HCEC 1CT (cell line): ENCODE data around the gene AP1B1.

ENCODE experiments used
- DNase-seq: peaks from one replicate; pipeline ENCODE4 v3.0.0-alpha.2; 2017

Gene AP1B1

DNA sequence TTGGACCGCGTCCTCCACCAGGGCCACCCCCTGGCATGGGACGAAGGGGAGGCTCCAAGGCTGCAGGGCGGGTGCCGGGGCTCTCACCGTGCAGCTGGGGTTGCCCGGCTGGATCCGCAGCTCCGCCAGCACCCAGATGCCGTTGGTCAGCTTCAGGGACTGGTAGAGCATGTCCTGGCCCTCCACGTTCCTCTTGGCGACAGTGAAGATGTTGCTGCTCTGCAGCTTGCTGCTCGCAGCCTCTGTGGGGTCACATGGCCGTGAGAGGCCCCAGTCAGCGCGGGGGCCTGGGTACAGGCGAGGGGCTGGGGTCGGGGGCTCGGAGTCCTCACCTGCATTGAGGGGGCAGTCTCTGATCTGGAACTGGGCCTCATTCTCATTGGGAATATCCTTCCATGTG, 58.1 kb downstream of the AP1B1 start:
- DNase-seq = no peak

DNA sequence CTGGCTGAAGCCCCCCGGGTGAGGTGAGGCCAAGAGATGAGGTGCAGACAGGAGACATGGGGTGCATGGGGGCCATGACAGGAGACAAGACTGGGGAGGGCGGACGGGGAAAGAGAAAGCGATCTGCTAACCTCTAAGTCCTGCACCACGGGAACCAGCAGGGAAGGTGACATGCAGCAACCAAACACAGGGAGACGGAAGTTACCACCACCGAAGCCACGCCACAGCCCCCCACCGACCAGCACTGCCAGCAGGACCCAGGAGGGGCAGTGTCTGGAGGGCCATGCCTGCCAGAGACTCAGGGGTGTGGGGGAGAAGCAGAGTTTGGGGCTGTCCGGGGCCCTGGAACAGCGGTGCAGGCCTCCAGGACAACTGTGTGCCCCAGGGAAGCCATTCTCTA, 58.8 kb downstream of the AP1B1 start:
- no peak for DNase-seq

DNA sequence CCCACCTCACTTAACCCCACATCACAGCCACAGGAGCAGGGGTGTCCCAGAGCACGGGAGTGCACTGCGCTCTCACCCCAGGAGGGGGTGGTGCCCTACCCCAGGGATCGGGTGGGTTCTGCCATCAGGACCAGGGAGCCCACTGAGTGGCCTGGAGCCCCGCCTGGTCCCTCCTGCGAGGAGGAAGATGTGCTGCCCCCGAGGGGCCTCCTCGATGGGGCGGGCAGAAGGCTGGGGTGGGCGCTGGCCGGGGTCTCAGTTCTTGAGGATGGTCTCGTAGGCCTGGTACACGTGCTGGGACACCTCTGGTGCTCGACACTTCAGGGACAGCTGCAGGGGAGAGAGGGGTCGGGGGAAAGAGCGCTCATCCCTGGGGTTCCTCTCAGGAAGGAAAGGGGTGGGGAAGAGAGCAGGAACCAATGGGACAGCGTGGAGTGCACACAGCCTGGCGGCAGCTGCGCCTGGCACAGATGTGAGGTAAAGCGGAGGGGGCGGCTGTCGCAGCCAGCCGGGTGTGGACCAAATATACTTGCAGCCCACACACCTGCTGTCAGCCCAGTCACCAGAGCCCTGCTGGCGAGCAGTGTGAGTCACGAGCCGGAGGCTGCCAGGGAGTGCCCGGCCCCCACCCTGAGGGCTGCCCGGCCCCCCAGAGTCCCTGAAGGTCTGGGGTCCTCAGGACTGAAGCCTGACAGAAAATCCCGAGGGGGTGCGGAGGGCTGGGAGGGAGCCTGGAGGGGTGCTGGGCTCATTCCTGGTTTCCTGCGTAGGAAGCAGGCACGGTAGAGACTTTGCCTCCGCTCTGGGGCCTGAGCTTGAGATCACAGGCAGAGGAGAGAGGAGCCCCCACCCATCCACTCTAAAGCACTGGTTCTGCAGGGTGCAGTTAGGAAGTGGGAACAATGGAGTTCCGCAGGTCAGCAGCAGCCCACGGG, 59.5 kb downstream of the AP1B1 start:
- DNase-seq = no peak

DNA sequence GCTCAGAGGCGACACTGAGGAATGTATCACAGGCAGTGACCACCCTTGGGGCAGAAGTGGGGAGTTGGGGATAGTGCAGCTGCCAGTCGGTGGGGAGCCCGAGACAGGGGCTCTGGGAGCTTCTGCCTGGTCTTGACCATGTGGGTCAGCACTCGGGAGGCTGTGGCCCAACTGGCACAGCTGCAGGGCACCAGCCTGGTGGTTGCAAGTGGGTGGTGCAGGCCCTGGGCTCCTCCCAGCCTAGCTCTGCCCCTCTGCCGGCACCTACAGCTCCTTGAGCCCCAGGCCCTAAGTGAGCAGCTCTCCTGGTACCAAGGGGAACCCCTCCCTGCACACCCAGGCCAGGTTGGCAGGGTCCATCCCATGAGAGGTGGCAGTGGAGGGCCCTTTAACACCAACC, 60.3 kb downstream of the AP1B1 start:
- no peak for DNase-seq

DNA sequence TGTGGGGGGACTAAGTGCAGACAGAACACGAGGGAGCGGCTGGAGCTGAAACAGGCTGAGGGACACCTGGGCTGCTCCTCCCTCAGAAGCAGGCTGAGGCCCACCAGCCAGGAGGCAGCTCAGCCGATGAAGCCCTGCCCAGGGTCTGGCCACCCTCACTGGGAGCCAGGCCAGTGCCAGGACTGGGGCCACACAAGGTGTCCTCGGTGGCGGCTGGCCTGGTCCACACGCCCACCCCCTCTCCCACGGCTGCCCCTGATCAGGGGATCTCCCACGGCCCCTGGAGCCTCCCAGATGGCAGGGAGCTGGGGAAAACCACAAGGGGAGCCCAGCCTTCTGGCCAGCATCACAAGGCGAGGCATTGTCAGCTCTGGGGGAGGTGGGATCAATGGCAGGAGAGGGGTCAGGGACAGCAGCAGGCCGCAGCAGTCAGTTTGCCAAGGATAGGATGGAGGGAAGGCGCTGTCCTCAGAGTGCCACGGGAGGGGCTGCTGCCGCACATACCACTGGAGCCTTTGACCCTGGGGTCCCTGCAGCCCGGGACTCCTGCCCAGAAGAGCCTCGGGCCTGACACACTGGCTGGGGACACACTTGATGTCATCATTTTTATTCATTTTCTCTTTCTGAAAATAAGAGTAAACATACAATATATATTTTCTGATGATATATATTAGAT, 61.1 kb downstream of the AP1B1 start:
- no peak for DNase-seq

DNA sequence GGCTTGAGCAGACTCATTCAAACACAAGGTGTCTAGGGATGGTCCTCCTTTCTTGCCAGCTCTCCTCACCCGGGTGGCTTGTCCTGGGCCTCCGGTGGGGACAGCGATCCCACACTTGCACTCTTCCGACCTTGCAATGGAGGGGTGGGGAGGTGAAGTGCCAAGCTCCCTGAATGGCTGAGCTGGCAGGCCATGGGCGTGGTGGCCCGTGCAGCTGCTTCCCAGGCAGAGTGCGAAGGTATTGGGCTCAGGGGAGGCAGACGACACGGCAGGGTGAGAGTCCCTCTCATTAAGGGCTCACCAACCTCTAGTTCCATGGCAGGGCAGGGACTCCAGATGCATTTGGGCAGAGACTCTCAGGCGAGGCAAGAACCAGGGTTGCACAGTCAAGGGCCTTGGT, 61.9 kb downstream of the AP1B1 start:
- no peak for DNase-seq

DNA sequence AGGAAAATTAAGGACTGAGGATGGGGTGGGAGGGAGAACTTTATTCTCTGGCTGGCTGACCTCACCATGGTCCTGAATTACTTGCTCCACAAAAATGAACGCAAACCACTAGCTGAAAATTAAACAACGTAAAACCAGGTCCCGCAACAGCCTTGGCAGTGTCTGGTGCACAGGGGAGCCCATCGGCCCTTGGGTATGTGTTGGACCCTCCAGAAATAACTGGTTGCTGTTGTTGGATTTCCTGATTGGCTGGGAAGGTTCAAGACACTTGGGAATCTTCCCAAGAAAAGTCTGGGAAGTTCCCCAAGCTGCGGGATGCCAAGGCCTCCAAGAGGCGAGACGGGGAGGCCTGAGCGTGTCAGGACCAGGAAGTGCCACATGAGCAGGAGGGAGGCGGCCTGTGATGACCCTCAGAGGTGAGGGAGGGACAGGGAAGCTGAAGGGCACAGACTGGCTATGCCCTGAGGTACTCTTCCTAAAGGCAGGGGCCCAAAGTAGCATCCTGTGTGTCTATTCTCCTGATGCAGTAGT, 62.5 kb downstream of the AP1B1 start:
- no peak for DNase-seq

DNA sequence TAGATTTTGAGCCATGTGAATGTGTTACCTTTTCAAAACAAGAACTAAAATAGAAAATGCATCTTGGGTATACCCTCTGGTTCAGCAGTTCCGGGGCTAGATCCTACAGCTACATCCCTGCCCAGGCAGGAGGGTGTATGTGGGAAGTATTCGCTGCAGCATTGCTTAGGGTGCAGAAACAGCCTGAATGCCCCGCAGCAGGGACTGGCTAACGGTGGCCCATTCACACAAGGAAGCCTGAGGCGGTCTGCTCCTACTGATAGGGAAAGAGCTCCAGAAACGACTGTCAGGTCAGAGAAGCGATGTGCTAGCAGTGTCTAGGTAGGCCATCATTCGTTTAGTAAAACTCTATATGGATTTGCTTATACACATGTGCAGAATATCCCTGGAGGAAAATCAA, 63.0 kb downstream of the AP1B1 start:
- no peak for DNase-seq

DNA sequence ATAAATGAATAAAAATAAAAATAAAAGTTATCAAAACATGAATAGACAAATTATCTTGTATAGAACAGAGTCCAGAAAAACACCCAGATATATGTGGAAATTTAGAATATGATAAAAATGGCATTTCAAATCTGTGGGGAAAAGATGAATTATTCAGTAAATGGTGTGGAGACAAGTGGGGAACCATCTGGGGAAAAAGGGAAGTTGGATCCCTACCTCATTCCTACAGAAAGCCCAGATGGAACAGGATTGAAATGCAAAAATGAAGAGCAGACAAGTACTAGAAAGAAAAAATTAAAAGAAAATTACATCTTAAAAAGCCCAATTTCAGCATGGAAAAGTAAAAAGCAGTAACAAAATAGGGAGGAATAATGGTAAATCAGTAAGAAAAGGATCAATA, 64.7 kb downstream of the AP1B1 start:
- DNase-seq = no peak

DNA sequence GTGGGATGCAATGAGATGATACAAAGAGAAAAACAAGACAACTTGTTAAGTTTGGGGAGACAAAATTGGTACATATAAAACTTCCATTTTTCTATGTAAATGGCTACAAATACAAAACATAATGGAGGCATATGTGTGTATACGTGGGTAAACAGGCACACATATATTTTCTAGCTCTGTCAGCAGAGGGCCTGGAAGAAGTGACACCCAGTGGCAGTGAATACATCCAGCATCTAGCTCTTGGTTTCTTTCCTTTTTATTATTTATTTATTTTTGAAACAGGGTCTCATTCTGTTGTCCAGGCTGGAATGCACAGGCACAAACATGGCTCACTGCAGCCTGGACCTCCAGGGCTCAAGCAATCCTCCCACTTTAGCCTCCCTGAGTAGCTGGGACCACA, 67.8 kb downstream of the AP1B1 start:
- DNase-seq = peak; percentile 23

DNA sequence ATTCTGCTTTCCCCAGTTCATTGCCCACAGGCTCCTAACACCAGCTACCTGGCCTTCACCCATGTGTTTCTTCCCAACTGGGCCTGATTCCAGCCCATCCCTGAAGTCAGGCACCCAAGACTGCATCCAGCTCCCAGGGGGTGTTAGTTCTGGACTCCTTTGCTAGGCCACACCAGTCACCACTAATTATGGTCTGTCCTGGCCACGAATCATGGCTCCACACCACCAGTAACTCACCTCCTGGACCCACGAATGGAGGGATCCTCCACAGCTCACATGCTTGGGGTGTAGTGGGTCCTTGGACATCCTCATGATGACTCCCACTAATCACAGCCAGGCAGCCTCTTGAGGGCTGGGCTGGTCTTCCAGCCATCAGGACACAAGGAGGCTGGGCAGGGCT, 69.3 kb downstream of the AP1B1 start:
- DNase-seq = no peak

DNA sequence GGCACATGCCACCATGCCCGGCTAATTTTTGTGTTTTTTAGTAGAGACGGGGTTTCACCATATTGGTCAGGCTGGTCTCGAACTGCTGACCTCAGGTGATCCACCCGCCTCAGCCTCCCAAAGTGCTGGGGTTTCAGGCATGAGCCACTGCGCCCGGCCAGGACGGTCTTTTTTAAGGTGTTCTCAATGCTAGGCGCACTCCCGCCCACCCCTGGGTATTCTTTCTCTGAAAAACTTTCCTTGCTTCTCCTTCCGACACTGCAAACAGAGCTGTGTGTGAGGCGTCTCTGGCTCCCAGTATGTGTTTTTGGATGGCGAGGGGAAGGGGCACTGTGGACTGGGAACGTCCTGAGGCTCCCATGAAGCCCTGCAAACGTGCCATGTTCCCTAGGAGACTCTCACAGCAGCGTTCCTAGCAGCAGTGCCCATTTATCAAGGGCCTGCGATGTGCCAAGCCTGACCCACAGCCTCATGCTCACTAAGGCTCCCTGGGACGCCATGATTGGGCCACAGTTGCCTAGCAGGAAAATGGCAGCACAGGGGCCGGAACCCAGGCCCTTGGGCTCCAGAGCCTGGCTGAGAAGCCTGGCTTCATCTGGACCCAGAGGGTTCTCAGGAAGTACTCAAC, 70.4 kb downstream of the AP1B1 start:
- no peak for DNase-seq

DNA sequence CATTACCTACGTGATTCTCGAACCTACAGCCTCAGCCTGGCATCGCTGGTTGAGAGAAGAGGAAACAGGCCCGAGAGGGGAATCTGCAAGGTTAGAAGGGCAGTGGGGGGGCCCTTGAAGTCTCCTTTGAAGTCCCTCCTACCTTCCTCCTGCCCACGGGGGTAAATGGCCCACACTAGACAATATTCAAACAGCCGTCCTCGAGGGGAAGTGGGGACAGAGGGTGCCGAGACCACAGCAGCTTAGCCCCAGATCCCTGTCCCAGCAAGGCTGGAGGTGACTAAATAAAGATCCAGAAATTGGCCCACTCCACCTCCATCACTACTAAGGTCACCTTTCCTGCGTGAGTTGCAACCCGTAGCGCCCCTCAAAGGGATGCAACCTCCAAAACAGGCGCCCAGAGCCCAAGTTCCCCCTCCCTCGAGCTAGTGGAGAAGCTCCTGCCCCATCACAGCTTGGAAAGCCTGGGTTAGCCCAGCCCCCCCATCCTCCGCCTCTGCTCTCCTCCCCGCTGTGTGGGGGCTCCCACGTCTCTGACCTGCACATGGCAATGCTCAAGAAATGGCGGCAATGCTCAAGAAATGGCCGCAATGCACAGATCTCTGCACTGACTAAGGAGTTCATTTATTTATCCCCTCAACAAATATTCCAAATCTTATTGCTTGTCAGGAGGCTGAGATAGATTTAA, 72.1 kb downstream of the AP1B1 start:
- DNase-seq = no peak

DNA sequence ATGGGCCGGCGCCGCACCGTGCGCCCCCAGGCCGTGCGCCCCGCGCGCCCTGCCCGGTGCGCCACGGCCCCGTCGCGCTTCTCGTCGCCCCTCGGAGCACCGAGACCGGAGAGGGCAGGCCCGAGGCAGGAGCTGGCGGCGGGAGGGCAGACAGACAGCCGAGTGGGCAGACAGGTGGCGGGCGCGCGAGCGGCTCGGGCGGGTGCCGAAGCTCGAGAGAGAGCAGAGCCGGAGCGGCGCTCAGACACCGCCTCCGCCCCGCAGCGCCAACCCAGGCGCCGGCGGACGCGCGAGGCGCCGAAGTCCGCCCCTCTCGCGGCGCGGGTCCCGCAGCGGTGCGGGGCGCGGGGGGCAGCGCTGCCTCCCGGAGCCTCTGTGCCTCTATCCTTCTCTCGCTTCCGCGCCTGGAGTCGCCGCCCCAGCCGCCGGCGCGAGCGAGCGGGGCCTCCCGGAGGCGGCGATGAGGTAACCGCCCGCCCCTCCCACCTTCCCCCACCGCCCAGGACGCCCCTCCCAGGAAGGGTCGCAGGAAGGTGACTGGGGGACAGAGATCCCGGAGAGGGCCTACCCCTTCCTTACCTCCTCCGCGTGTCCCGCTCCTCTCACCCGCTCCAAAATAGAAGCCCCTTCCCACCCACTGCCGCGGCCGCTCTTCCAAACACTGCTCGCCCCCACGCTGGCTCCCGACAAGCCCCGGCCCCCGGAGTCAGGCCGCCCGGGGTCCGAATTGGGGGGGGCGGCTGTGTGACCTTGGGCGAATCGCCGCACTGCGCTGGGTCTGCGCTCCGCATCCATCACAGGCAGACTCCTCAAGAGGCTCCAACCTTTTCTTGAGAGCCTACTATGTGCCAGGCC, 72.9 kb downstream of the AP1B1 start, which contains the start of gene RASL10A:
Gene RASL10A, minus strand, starts transcription at position 412 of the 855 bp plus-strand sequence. CDS start 451 bp downstream, outside the sequence.
- DNase-seq = no peak

DNA sequence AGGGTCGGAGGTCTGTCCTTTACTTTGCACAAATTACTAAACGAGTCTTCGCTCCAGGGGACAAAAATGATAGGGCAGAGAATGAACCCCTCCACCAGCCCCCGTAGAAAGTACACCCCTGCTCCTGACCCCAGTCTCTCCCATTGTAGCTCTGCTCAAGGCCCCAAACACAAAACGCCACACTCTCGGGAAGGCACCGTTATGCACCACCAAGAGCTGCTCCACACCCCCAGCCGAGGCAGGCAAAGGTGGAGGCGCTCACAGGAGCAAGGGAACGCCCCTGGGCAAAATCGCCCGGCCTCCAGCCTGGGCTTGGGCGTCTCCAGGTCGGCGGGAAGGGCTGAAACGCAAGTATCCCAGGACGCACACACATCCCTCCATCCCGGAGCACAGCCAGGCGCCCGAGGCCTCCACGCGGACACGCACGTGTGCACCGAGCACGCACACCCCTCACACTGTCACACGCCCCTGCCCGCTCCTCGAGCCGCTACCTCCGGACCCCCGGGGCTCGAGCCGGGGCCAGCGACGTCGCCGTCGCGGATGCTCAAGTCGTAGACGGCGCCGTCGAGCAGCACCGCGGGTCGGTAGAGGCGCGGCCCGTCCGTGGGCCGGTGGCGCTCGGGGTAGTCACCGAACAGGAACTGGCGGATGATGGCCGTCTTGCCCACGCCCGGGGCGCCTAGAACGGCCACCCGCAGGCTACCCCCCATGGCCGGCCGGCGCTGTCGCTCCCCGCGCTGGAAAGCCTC, 73.7 kb downstream of the AP1B1 start:
- no peak for DNase-seq

DNA sequence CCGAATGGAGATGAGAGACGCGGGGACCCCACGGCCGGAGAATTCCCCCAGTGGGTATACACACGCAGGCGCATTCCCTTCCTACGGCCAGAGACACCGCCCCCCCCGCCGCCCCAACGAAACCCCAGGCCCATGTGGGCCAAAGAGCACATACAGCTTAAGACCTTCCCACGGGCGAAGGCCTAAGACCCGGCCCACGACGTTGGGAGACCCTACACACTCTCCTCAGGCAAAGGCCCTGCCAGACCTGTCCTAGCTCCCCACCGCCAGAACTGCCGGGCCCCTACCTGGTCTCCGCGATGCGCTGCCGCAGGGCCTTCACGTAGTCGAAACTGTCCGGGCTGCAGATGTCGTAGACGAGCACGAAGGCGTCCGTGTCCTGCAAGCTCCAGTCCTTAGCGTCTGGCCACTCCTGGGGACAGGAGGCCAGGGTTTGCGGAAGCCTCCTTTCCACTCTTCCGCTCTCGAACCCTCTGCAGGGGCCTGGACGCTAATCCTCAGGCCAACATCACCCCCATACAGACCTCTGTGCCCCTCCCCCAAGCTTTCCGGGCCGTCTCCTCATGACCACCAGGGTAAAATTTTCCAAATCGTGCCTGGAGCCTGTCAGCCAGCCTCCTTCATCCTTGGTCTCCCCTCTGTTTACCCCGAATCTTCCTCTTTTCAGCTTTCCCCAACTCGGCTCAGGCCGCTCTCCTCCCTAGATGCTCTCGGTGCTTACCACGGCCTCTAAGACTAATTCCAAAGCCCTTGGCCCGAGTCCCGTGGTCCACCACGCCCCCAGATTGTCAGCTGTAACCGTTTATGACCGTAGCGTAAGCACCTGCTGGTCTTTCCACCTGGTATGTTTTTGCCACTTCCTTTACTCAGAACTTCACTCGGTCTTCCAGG, 74.5 kb downstream of the AP1B1 start:
- DNase-seq = no peak

DNA sequence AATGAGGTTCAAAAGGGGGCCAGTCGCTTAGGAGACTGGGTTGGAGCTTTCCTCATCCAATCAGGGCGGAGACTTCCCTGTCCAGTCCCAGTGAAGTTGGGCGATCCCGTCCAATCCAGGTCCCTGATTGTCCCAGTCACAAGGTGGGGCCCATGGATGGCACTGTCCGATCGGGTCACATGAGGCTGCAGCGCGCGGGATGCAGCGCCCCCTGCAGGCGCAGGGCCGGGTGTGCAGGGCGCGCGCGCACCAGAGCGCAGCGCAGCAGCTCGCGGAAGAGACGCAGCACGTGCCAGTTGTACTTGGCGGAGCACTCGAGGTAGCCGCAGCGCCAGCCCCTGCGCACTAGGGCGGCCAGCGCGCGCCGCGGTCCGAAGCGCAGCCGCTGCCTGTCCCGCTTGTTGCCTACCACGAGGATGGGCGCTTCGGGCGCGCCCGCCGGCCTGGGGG, 75.2 kb downstream of the AP1B1 start:
- no peak for DNase-seq

DNA sequence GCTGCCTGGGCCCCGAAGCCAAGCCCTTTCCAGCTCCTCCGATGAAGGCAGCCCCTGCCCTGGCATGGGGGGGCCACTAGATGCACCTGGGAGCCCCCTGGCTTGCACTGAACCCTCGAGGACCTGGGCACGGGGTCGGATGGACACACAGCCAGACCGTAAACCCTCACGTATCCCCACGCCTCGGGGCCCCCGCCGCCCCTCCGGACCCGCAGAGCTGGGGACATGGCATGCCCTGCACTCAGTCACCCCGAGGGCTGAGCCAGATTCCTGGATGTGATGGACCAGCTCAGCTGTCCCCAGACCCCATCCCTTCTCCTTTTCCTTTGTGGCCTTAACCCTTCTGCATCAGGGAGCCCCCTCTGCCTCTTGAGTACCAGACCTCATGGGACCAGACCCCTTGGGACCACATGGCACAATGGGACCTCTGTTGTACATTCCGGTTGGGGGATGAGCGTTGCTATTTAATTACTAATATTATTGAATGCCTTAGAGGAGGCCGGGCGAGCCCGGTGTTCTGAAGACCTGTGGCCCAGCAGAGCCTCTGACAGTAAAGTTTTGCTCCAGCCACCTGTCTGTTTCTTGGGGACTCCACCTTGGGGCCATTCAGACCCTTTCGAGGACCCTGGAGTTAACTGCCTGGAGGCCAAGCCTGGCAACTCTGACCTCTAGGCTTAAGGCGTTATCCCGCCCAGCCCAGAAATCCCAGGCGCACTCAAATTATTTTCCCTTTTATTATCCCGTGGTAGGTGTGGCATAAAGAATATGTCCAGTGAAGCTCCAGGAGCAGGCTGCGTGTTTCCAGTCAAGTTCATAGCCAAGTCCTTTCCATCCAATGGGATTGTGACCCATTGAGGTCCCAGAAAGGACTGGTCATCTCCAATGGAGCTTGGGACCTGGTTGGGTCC, 75.9 kb downstream of the AP1B1 start:
- no peak for DNase-seq
